IPS-NIHi11 (cell line): ENCODE data around the gene MIEN1.
A peak's percentile ranks its signal among the peaks of the same experiment; 100 is the strongest.
"Not testable (repeated sequence)": the region's sequence is repeated elsewhere in the genome, so short reads cannot be mapped to it uniquely, and the experiment has no call there.

ENCODE experiments used
- DNase-seq: peaks from one replicate; pipeline ENCODE4 v3.0.0; 2012; ENCODE audit warnings: mixed read lengths, low spot score

Gene MIEN1

GRCh38 chr17:39699157-39699817, 31.0 kb downstream of the MIEN1 start:
- DNase-seq, result not testable (repeated sequence)

GRCh38 chr17:39697961-39698360, 32.4 kb downstream of the MIEN1 start:
- DNase-seq, result no peak

GRCh38 chr17:39696731-39697130, 33.6 kb downstream of the MIEN1 start:
- no peak for DNase-seq

GRCh38 chr17:39695089-39695474, 35.2 kb downstream of the MIEN1 start:
- DNase-seq, result no peak

GRCh38 chr17:39694593-39694992, 35.7 kb downstream of the MIEN1 start:
- no peak for DNase-seq

GRCh38 chr17:39688945-39689344, 41.4 kb downstream of the MIEN1 start:
- peak; percentile 60 for DNase-seq

- DNase-seq, result no peak
Observed at GRCh38 chr17:39688475-39688835, 41.9 kb downstream of the MIEN1 start.

GRCh38 chr17:39687546-39688474, 42.5 kb downstream of the MIEN1 start, which contains the start of gene PGAP3:
TSS of gene PGAP3 (minus strand) at chr17:39688057. CDS start at chr17:39688014, 43 bp downstream.
- DNase-seq, result peak; percentile 91

- DNase-seq, result no peak
Observed at GRCh38 chr17:39687101-39687545, 43.2 kb downstream of the MIEN1 start.

- DNase-seq, result no peak
Observed at GRCh38 chr17:39684369-39685192, 45.8 kb downstream of the MIEN1 start.

- DNase-seq, result no peak
Observed at GRCh38 chr17:39683295-39683939, 46.9 kb downstream of the MIEN1 start.

GRCh38 chr17:39679521-39680192, 50.7 kb downstream of the MIEN1 start:
- DNase-seq, result no peak
